Measurements from ENCODE around the gene G6PC2.

Gene G6PC2

DNA sequence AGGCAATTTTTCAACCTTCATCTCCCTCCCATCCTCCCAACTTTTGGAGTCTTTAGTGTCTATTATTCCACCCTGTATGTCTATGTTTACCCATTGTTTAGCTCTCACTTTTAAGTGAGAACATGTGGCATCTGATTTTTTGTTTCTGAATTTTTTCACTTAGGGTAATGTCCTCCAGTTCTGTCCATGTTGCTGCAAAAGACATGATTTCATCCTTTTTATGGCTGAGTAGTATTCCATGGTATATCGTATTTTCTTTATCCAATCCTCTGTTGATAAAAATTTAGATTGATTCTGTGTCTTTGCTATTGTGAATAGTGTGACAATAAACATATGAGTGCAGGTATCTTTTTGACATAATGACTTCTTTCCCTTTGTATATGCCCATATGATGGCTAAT is 48.2 kb downstream of the G6PC2 start:
- DNase-seq: no peak

DNA sequence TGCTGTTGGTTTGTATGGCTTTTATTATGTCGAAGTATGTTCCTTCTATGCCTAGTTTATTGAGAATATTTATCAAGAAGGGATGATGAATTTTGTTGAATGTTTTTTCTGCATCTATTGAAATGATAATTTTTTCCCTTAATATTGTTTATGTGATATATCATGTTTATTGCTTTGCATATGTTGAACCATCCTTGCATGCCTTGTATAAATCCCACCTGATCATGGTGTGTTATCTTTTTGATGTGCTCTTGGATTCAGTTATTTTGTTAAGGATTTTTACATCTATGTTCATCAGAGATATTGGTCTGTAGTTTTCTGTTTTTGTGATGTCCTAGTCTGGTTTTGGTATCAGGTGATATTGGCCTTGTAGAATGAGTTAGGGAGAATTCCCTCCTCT is 50.8 kb downstream of the G6PC2 start:
- no peak for DNase-seq

DNA sequence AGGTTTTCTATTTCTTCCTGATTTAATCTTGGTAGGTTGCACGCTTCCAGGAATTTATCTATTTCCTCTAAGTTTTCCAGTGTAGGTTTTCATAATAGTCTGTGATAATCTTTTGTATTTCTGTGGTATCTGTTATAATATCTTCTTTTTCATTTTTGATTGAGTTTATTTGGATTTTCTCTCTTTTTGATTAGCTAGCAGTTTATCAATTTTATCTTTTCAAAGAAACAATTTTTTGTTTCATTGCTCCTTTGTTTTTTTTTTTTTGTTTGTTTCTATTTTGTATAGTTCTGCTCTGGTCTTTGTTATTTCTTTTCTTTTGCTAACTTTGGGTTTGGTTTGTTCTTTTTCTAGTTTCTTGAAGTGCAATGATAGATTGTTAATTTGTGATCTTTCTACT is 51.3 kb downstream of the G6PC2 start:
- no peak for DNase-seq

DNA sequence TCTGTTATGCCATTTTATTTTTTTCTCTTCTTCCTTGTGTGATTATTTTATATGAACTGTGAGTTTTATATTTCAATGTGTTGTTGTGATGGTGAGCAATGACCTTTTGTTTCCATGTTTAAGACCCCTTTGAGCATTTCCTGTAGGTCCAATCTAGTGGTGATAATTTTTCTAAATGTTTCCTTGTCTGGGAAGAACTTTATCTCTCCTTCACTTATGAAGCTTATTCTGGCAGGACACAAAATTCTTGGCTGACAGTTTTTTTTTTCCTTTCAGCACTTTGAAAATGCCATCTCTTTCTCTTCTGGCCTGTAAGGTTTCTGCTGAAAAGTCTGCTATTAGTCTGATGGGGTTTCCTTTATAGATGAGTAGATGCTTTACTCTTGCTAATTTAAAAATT is 53.2 kb downstream of the G6PC2 start:
- no peak for DNase-seq

DNA sequence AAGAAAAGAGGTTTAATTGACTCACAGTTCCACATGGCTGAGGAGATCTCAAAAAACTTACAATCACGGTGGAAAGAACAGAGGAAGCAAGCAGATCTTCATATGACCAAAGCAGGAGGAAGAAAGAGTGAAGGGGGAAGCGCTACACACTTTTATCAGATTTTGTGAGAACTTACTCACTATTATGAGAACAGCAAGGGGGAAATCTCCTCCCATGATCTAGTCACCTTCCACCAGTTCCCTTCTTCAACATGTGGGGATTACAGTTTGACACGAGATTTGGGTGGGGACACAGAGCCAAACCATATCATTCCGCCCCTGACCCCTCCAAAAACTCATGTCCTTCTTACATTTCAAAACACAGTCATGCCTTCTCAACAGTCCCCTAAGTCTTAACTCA is 54.2 kb downstream of the G6PC2 start:
- no peak for DNase-seq

DNA sequence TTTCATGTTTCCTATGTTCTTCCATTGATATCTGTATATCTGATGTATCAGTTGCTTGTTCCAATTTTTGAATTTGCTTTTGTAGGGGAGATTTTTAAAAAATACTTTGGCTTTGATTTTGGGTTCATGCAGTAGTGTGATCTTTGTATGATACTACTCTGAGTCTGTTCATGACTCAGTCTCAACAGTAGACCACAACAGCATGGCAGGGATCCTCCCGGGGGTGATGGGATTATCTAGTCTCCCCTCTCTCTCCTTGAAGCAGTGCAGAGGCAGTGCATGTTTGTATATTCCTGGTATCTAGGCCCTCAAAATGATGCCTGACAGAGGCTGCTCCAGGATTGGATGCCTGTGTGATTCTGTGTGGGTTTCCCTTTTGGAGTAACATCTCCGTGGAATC is 55.3 kb downstream of the G6PC2 start:
- no peak for DNase-seq

Data from fibroblast of skin of back (primary cell).